Mesothelial cell of epicardium (in vitro differentiated cells): ENCODE results near the gene GBP1. TPM values are rescaled to one million over a fixed set of nuclear protein-coding genes. Genes with fewer than 3 reads are reported as not detected.
"Not testable (repeated sequence)": the region's sequence is repeated elsewhere in the genome, so short reads cannot be mapped to it uniquely, and the experiment has no call there.

Source experiments
- DNase-seq, 2 experiments: peaks; one replicate each; pipeline ENCODE4 v3.0.0; 2021; ENCODE audit warnings: low spot score in 2 of 2; ENCODE audit not compliant: unreplicated experiment in 2 of 2
- H3K27ac Mint-ChIP-seq: 2 replicates; pipeline ENCODE4 v1.8.0; 2021; ENCODE audit warnings: mixed read lengths
- H3K27me3 Mint-ChIP-seq: 2 replicates; pipeline ENCODE4 v1.8.0; 2021; ENCODE audit warnings: low read depth, mixed read lengths
- H3K36me3 Mint-ChIP-seq: 2 replicates; pipeline ENCODE4 v1.8.0; 2021; ENCODE audit warnings: mixed read lengths
- H3K4me1 Mint-ChIP-seq: 2 replicates; pipeline ENCODE4 v1.8.0; 2021; ENCODE audit warnings: mixed read lengths
- H3K4me3 Mint-ChIP-seq: 2 replicates; pipeline ENCODE4 v1.8.0; 2021; ENCODE audit warnings: mild to moderate bottlenecking, moderate library complexity, mixed read lengths
- H3K9me3 Mint-ChIP-seq: 2 replicates; pipeline ENCODE4 v1.8.0; 2021; ENCODE audit warnings: mixed read lengths
- total RNA-seq: library from RNA; stranded (reverse); gene quantifications from 3 replicates; pipeline ENCODE4 v1.2.1, GENCODE V29; 2021
- TF ChIP-seq, protein P1 (sequence below): fragments of 200-600 bp; sonication (generic); IDR thresholded peaks from one replicate; pipeline ENCODE4 v1.5.0; 2021; ENCODE audit warnings: antibody characterized with exemption; ENCODE audit not compliant: unreplicated experiment

The GBP1 gene
- total RNA-seq, 1 donor from 2014 or later = 55.5 TPM

DNA sequence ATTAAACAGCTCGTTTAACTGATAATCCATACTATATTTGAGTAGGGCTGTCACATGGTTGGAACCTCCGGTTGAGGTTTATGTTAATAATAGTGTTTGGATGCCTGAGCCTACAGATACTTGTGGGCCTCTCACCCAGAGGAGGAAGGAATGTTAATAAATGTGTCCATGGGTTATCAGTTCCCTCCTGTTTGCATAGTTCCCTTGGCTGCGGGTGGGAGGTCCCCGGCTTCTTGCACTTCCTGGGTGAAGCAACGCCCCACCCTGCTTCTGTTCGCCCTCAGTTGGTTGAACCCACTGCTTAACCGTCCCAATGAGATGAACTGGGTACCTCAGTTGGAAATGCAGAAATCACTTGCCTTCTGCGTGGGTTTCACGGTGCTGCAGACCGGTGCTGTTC, 23.6 kb upstream of the GBP1 start:
- H3K27me3 Mint-ChIP-seq = no peaks in the 10 kb centered on the region
- peaks cover 8% of the 10 kb centered on the region for H3K9me3 Mint-ChIP-seq
- no peak for DNase-seq
- H3K4me3 Mint-ChIP-seq = no peak overlapping the region
- TF ChIP-seq, protein P1, sequence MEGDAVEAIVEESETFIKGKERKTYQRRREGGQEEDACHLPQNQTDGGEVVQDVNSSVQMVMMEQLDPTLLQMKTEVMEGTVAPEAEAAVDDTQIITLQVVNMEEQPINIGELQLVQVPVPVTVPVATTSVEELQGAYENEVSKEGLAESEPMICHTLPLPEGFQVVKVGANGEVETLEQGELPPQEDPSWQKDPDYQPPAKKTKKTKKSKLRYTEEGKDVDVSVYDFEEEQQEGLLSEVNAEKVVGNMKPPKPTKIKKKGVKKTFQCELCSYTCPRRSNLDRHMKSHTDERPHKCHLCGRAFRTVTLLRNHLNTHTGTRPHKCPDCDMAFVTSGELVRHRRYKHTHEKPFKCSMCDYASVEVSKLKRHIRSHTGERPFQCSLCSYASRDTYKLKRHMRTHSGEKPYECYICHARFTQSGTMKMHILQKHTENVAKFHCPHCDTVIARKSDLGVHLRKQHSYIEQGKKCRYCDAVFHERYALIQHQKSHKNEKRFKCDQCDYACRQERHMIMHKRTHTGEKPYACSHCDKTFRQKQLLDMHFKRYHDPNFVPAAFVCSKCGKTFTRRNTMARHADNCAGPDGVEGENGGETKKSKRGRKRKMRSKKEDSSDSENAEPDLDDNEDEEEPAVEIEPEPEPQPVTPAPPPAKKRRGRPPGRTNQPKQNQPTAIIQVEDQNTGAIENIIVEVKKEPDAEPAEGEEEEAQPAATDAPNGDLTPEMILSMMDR = no peak
- no peaks in the 10 kb centered on the region for H3K36me3 Mint-ChIP-seq
- H3K27ac Mint-ChIP-seq = no peak overlapping the region
- peaks cover 19% of the 10 kb centered on the region for H3K4me1 Mint-ChIP-seq

DNA sequence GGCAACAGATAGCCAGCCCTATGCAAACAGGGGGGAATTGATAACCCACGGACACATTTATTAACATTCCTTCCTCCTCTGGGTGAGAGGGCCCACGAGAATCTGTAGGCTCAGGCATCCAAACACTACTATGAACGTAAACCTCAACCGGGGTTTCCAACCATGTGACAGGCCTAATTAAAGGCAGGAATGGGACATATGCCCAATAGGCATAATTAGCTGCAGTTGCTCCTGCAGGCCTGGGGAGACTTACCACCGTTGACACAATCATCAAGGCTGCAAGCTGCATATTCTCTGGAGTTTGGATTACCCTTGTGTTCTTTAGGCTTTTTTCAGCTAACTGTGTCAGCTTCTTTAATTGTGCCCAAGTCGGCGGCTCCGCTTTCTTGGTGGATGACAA, 22.2 kb upstream of the GBP1 start:
- Mint-ChIP-seq H3K27me3 (no peaks in the 10 kb centered on the region), H3K4me3 (no peak overlapping the region), H3K9me3 (peaks cover 8% of the 10 kb centered on the region), H3K4me1 (peaks cover 19% of the 10 kb centered on the region), H3K27ac (no peak overlapping the region), H3K36me3 (no peaks in the 10 kb centered on the region)
- no peak for DNase-seq
- TF ChIP-seq, protein P1 = no peak

DNA sequence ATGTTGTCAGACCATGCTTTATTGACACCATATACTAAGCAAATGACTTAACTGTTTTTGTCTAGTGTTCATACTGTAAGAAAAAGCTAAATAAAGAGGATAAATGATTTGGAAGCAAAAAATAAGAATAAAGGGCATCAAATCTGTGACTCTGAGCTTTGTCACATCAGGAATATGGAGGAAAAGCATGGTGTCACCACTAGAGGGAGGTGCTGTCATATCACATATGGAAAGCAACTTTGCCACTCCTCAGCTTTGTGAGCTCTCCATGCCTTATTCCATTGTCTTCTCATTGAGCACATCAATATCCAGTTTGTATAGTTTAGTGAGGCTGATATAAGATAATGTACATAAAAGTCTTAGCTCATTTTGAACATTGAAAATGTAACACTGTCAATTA, 20.8 kb upstream of the GBP1 start:
- TF ChIP-seq, protein P1 = no peak
- no peak for DNase-seq
- Mint-ChIP-seq H3K4me3 (no peak overlapping the region), H3K36me3 (no peaks in the 10 kb centered on the region), H3K9me3 (peaks cover 14% of the 10 kb centered on the region), H3K27ac (no peak overlapping the region), H3K27me3 (no peaks in the 10 kb centered on the region), H3K4me1 (peaks cover 19% of the 10 kb centered on the region)

DNA sequence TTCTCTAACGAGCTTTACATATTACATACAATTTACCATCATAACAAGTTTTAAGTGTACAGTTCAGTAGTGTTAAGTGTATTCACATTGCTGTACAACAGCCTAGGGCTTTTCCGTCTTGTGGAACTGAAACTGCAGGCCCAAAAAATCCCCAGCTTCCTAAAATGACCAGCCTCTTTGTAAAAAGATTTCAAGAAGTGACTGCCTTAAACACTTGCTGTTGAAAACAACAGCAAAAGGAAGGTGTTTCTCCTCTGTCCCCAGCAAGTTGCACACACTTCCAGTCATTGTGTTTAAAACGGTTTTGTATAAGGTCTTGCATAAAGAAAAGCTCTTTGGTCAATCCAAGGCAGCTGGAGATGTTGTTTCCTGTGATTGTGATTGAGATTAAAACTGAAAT, 16.0 kb upstream of the GBP1 start:
- Mint-ChIP-seq H3K27ac (no peak overlapping the region), H3K4me3 (no peak overlapping the region), H3K27me3 (no peaks in the 10 kb centered on the region), H3K36me3 (no peaks in the 10 kb centered on the region), H3K9me3 (peaks cover 41% of the 10 kb centered on the region), H3K4me1 (no peaks in the 10 kb centered on the region)
- DNase-seq = no peak
- TF ChIP-seq, protein P1 = no peak

DNA sequence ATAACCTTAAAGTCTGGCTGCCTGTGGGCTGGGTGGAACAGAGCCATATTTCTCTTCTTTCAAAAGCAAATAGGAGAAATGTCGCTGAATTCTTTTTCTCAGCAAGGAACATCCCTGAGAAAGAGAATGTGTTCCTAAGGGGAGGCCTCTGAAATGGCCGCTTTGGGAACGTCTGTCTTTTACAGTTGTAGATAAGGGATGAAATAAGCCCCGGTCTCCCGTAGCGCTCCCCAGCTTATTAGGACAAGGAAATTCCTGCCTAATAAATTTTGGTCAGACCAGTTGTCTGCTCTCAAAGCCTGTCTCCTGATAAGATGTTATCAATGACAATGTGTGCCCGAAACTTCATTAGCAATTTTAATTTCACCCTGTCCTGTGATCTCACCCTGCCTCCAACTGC, 15.1 kb upstream of the GBP1 start:
- H3K27ac Mint-ChIP-seq, H3K4me1 Mint-ChIP-seq, DNase-seq, H3K27me3 Mint-ChIP-seq, H3K4me3 Mint-ChIP-seq, H3K36me3 Mint-ChIP-seq: not testable (repeated sequence)
- peaks cover 46% of the 10 kb centered on the region for H3K9me3 Mint-ChIP-seq

DNA sequence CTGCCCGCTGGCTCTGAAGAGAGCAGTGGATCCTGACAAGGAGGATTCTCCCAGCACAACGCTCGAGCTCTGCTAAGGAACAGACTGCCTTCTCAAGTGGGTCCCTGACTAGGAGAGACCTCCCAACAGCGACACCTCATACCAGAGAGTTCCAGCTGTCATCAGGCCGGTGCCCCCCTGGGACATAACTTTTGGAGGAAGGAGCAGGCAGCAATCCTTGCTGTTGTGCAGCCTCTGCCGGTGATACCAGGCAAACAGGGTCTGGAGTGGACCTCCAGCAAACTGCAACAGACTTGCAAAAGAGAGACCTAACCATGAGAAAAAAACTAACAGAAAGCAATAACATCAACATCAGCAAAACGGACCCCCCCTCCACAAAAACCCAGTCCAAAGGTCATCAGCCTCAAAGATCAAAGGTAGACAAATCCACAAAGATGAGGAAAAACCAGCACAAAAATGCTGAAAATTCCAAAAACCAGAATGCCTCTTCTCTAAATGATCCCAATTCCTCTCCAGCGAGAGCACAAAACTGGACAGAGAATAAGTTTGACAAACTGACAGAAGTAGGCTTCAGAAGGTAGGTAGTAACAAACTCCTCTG, 7.6 kb upstream of the GBP1 start:
- not testable (repeated sequence) for DNase-seq, H3K4me1 Mint-ChIP-seq, H3K27me3 Mint-ChIP-seq, H3K36me3 Mint-ChIP-seq, H3K27ac Mint-ChIP-seq, H3K4me3 Mint-ChIP-seq
- peaks cover 34% of the 10 kb centered on the region for H3K9me3 Mint-ChIP-seq

DNA sequence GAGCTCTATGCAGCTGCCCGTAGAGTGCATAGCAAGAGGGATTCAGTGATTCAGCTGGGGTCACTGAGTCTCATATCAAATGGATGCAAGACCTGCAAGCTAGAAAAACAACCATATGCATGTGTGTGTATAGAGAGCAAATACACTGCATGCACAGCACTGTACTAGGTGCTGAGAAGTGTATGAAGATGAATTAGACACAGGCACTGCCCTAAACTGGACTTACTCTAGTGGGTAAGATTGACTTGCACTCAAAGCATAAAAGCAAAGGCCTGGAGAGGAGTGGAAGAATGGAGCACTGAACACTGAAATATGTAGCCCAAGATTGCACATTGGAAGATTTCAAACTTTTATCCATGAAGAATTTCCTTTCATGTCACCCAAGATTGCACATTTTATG, 5.5 kb upstream of the GBP1 start:
- H3K4me1 Mint-ChIP-seq = peaks cover 9% of the 10 kb centered on the region
- no peak overlapping the region for H3K27ac Mint-ChIP-seq
- no peaks in the 10 kb centered on the region for H3K36me3 Mint-ChIP-seq
- no peak overlapping the region for H3K4me3 Mint-ChIP-seq
- no peaks in the 10 kb centered on the region for H3K27me3 Mint-ChIP-seq
- DNase-seq = no peak
- TF ChIP-seq, protein P1 = no peak
- H3K9me3 Mint-ChIP-seq = peaks cover 23% of the 10 kb centered on the region
